DOHH2 (cell line): ENCODE results near the gene NECAP2.
A peak's percentile ranks its signal among the peaks of the same experiment; 100 is the strongest.

Experiments used
- H3F3A ChIP-seq: fragments of 200-600 bp; sonication (generic), shearing (Covaris generic); 2 replicates; pipeline ENCODE4 v1.6.0; 2016; ENCODE audit warnings: antibody characterized with exemption, mild to moderate bottlenecking; ENCODE audit not compliant: control insufficient read depth, insufficient read depth
- H3K27ac ChIP-seq: fragments of 200-600 bp; sonication (generic); 2 replicates; pipeline ENCODE4 v1.5.1; 2014; ENCODE audit warnings: low read depth, mild to moderate bottlenecking, low read length, moderate library complexity
- H3K27me3 ChIP-seq: fragments of 200-600 bp; sonication (generic); 2 replicates; pipeline ENCODE4 v1.6.1; 2014; ENCODE audit warnings: mild to moderate bottlenecking, low read length, mixed read lengths; ENCODE audit not compliant: control insufficient read depth
- H3K36me3 ChIP-seq: fragments of 200-600 bp; sonication (generic); 2 replicates; pipeline ENCODE4 v1.6.1; 2014; ENCODE audit warnings: mild to moderate bottlenecking, low read length, moderate library complexity, mixed read lengths; ENCODE audit not compliant: control insufficient read depth
- H3K4me1 ChIP-seq: fragments of 200-600 bp; sonication (generic); 2 replicates; pipeline ENCODE4 v1.6.1; 2014; ENCODE audit warnings: mild to moderate bottlenecking, low read length, mixed read lengths; ENCODE audit not compliant: control insufficient read depth
- H3K4me2 ChIP-seq: fragments of 200-600 bp; sonication (generic); 2 replicates; pipeline ENCODE4 v1.6.0; 2014; ENCODE audit warnings: mild to moderate bottlenecking, low read length, moderate library complexity
- H3K4me3 ChIP-seq: fragments of 200-600 bp; sonication (generic); 2 replicates; pipeline ENCODE4 v1.5.1; 2014; ENCODE audit warnings: mild to moderate bottlenecking, low read length, mixed read lengths
- H3K79me2 ChIP-seq: fragments of 200-600 bp; sonication (generic); 2 replicates; pipeline ENCODE4 v1.6.1; 2014; ENCODE audit warnings: mild to moderate bottlenecking, low read length, mixed read lengths; ENCODE audit not compliant: control insufficient read depth
- H3K9me2 ChIP-seq: fragments of 200-600 bp; sonication (generic); replicated peaks from 2 replicates; pipeline ENCODE4 v1.6.1; 2014; ENCODE audit warnings: mild to moderate bottlenecking, low read length, mixed read lengths; ENCODE audit not compliant: control insufficient read depth
- H3K9me3 ChIP-seq: fragments of 200-600 bp; sonication (generic); 2 replicates; pipeline ENCODE4 v1.6.1; 2014; ENCODE audit warnings: antibody characterized with exemption, low read length, mixed read lengths; ENCODE audit not compliant: control insufficient read depth, insufficient read depth
- H4K20me1 ChIP-seq: fragments of 200-600 bp; sonication (generic); 2 replicates; pipeline ENCODE4 v1.6.0; 2014; ENCODE audit warnings: low read depth, mild to moderate bottlenecking, antibody characterized with exemption, low read length, moderate library complexity; ENCODE audit not compliant: control insufficient read depth, insufficient read depth
- CTCF ChIP-seq: fragments of 200-600 bp; sonication (generic); IDR thresholded peaks from one replicate; pipeline ENCODE4 v1.5.1; 2014; ENCODE audit warnings: antibody characterized with exemption, mild to moderate bottlenecking, low read depth, low read length; ENCODE audit not compliant: poor library complexity, severe bottlenecking
- EZH2phosphoT487 ChIP-seq: fragments of 200-600 bp; sonication (generic); IDR thresholded peaks from 2 replicates; pipeline ENCODE4 v1.6.1; 2017; ENCODE audit warnings: borderline replicate concordance, mild to moderate bottlenecking, antibody characterized with exemption, low read length, moderate library complexity, mixed read lengths

Gene NECAP2

GRCh38 chr1:16438516-16438915 lies 2.0 kb upstream of the NECAP2 start:
- Histone ChIP-seq H3K36me3 (peaks cover 21% of the 10 kb centered on the region), H3K4me1 (peaks cover 40% of the 10 kb centered on the region), H3K27me3 (no peaks in the 10 kb centered on the region), H4K20me1 (0 out of 2 replicates have a peak, but pooled peaks cover 5% of the 10 kb centered on the region), H3K4me3 (no peak overlapping the region), H3K9me3 (no peaks in the 10 kb centered on the region), H3K9me2 (no peaks in the 10 kb centered on the region), H3F3A (peaks cover 9% of the 10 kb centered on the region; the same call in 1 of the 2 replicates), H3K4me2 (no peak overlapping the region), H3K79me2 (peaks cover 30% of the 10 kb centered on the region), H3K27ac (no peak overlapping the region)
- TF ChIP-seq EZH2phosphoT487 (no peak), CTCF (no peak)

- H3K36me3 ChIP-seq, result peaks cover 25% of the 10 kb centered on the region
- H3K9me2 ChIP-seq, result no peaks in the 10 kb centered on the region
- no peaks in the 10 kb centered on the region for H3K9me3 ChIP-seq
- no peak overlapping the region for H3K4me2 ChIP-seq
- peaks cover 34% of the 10 kb centered on the region for H3K79me2 ChIP-seq
- H3K27ac ChIP-seq, result no peak overlapping the region
- H3F3A ChIP-seq, result peaks cover 9% of the 10 kb centered on the region; the same call in 1 of the 2 replicates
- no peak overlapping the region for H3K4me3 ChIP-seq
- peaks cover 40% of the 10 kb centered on the region for H3K4me1 ChIP-seq
- no peak for TF ChIP-seq CTCF
- TF ChIP-seq EZH2phosphoT487, result no peak
- no peaks in the 10 kb centered on the region for H3K27me3 ChIP-seq
- H4K20me1 ChIP-seq, result 0 out of 2 replicates have a peak, but pooled peaks cover 5% of the 10 kb centered on the region
Measured at GRCh38 chr1:16438924-16439323, 1.6 kb upstream of the NECAP2 start.

DNA sequence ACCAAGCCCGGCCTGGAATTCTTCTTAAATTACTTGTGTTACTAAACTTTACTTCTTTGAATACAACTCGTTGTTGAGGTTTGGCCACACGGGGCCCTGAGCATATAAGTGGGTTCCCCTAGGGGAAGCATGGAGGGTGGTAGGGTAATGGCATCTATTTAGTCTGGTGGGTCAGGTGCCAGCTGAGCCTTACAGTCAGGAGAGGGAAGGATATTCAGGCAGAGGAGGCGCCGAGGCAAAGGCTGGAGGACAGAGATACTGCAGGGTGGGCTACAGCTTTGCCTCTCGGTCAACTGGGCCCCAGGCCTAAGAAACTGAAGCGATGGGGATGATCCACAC lies 424 bp upstream of the NECAP2 start:
- H3K79me2 ChIP-seq, result peaks cover 41% of the 10 kb centered on the region
- no peaks in the 10 kb centered on the region for H3K9me2 ChIP-seq
- H3F3A ChIP-seq, result peaks cover 9% of the 10 kb centered on the region; the same call in 1 of the 2 replicates
- H3K9me3 ChIP-seq, result no peaks in the 10 kb centered on the region
- H4K20me1 ChIP-seq, result 0 out of 2 replicates have a peak, but pooled peaks cover 5% of the 10 kb centered on the region
- H3K4me1 ChIP-seq, result peaks cover 38% of the 10 kb centered on the region
- no peak for TF ChIP-seq CTCF
- no peak for TF ChIP-seq EZH2phosphoT487
- peaks cover 35% of the 10 kb centered on the region for H3K36me3 ChIP-seq
- H3K4me2 ChIP-seq, result peak overlapping the region; percentile 76
- H3K4me3 ChIP-seq, result peak overlapping the region; percentile 94
- no peaks in the 10 kb centered on the region for H3K27me3 ChIP-seq
- 0 out of 2 replicates have a peak overlapping the region, but pooled peaks have one; percentile 32 for H3K27ac ChIP-seq
